Measurements from ENCODE around the gene EBLN1.
A peak's percentile ranks its signal among the peaks of the same experiment; 100 is the strongest.

Gene EBLN1

GRCh38 chr10:22217842-22218241 lies at the start of gene EBLN1:
Gene EBLN1, minus strand, starts transcription at chr10:22218015. Its CDS starts 8,032 bp downstream, at chr10:22209983.
- DNase-seq, result no peak

DNA sequence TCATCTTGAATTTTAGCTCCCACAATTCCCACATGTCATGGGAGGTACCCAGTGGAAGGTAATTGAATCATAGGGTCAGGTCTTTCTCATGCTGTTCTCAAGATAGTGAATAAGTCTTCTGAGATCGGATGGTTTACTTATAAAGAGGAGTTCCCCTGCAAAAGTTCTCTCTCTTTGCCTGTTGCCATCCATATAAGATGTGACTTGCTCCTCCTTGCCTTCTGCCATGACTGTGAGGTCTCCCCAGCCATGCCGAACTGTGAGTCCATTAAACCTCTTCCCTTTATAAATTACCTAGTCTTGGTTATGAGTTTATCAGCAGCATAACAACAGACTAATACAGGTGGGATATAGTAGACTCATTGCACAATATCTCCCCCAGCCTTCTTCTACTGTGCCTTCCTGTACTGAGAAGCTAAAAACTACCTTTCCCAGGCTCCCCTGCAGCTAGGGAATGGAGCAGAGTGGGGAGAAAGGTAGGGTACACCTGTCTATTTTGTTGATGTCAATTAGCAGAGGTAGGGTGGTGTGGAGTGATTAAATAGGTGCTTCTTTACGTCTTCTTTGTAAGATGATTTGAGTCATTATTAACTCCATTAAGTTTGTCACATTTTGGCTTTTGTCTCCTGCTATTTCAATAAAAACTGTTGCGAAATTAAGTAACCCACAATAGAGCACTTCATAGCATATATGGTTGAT lies 48.2 kb upstream of the EBLN1 start:
- DNase-seq, result no peak

- no peak for DNase-seq
Observed at GRCh38 chr10:22263106-22263505, 45.3 kb upstream of the EBLN1 start.

- peak; percentile 2 for DNase-seq
Observed at GRCh38 chr10:22259280-22259679, 41.5 kb upstream of the EBLN1 start.

- no peak for DNase-seq
Observed at GRCh38 chr10:22258471-22258870, 40.7 kb upstream of the EBLN1 start.

- no peak for DNase-seq
Observed at GRCh38 chr10:22253580-22253882, 35.7 kb upstream of the EBLN1 start.

- DNase-seq, result no peak
Observed at GRCh38 chr10:22252801-22253579, 35.2 kb upstream of the EBLN1 start.

GRCh38 chr10:22252224-22252800 lies 34.5 kb upstream of the EBLN1 start:
- peak; percentile 33 for DNase-seq

DNA sequence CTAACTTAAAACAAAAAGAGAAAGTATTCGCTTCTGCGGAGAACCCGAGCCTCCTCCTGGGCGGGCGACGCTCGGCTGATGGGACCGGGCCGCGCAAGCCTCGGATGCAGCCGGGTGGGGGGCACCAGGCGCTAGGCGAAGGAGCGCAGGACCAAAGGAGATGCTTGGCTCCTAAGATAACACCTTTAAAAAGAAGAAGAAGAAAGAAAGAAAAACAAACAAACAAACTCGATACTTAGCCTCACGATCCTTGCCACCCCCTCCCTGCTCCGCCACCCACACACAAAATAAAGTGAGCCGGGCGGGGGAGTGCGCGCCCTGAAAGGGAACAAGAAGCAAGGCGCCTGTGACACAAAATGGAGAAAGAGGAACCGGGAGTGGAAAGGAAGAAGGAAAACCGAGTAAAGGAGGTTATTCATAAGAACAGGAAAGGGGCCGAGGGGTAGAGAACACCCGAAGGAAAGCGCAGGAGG lies 34.0 kb upstream of the EBLN1 start:
- peak; percentile 36 for DNase-seq

DNA sequence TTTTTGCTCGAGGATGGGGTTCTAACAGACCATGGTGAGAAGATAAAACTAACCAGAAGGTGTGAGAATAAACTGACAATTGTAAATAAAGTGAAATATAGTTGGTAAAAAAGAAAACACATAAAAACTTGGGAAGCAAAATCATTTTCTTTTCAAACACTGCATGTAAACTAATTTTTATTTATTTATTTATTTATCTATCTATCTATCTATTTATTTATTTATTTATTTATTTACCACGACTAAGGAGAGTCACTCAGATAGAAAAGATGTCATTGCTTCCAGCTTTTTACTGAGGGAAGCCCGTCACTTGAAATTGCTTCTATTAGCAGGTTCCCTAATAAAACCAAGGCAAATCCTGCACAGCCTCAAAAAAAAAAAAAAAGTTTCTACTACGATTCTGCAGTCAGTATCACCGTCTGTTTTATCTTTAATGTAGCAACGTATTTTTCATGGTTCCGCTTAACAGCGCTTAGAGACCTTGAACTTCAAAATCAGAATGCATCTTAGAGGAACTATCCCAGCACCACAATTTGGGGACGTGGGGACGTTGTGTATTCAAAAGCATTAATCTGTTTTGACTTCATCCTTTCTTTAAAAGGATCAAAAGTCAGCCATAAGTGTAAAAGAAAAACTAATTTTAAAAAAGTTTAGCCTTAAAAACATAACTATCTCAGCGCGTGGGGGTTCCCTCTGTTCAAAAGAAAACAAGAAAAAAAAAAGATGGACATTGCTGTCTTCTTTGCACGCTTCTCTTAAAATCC lies 33.3 kb upstream of the EBLN1 start:
- DNase-seq, result no peak

- DNase-seq, result no peak
Observed at GRCh38 chr10:22247636-22248035, 29.8 kb upstream of the EBLN1 start.

- DNase-seq, result peak; percentile 71
Observed at GRCh38 chr10:22246680-22247391, 29.0 kb upstream of the EBLN1 start.

DNA sequence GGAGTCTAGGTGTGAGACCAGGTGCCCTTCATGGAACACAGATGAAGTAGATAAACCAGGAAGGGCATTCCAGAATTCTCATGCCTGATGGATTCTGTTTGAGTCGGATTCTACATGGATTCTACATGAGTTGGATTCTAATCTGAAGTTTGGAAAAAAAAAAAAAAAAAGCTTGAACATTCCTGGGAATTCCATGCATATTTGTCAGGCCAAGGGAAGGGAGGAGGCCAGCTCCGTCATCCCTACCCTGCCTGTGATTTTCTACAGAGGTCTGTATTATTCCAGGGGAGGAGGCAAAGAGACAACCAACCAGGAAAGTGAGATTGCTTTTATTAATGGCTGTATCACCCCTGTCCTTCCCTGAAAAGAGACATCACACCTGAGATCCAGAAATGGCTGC lies 27.8 kb upstream of the EBLN1 start:
- peak; percentile 71 for DNase-seq

DNA sequence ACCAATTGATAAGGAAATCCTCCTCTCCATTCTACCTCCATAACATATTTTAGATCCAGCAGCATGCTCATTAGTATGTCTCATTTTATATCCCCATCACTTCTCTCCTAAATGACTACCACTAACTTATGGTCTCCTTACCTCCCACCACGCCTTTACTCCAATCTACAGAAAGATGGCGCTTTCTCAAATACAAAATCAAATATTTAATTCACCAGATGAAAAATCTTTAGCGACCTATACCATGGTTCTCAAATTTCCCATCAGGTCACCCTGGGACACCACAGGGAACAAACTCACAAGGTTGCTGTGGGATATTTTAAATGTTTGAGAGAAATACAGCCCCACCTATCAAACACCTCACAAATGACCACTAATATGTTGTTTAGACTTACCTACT lies 27.0 kb upstream of the EBLN1 start:
- DNase-seq, result no peak

- no peak for DNase-seq
Observed at GRCh38 chr10:22244001-22244400, 26.2 kb upstream of the EBLN1 start.

GRCh38 chr10:22243321-22243720 lies 25.5 kb upstream of the EBLN1 start:
- no peak for DNase-seq

DNA sequence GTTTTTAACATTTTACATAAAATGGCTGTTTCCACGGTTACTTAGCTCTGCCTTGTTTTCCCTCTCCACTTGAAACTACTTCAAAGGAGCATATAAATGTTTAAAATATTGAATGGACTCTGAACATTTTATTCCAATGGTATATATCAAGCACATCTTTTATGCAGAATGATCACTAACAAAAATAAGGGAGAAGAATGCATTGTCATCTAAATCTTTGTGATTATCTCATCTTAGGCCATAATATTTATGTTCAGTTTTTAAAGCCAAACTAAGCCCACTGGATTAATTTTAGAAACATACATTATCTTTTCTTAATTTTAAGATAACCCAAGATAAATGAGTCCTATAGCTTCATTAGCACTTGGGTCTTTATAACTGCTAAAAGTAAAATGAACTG lies 13.4 kb upstream of the EBLN1 start:
- DNase-seq, result no peak

DNA sequence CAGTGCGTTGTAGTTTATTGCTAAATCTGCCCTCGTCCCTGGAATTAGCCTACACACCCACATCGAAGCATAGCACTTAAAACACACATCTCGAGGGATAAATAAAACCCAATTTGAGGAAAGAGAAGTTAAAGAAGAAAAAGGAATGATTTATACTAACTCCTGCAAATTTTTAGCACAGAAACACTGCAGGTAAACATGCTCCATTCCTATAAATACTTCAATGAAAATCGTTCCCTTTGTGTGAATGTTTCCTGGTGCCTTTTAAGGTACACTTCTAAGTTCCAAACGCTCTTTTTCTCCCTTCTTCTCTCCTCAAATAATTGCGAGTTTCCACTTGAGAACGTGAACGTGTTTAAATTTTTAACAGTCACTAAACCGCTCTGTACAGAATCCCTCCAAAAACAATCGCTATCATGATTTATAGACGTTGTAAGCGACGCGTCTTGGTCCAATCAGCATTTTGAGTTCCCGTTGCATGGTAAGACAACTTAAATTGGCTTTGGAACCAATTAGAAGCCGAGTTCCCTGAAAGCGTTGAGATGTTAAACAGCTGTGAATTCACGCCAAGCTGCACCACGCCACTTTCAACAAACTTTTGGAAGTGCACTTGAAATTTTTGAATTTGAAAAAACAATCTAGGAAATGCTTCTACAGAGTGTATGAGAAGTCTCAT lies 12.5 kb upstream of the EBLN1 start:
- peak; percentile 47 for DNase-seq

GRCh38 chr10:22229802-22230157 lies 12.0 kb upstream of the EBLN1 start:
- no peak for DNase-seq

DNA sequence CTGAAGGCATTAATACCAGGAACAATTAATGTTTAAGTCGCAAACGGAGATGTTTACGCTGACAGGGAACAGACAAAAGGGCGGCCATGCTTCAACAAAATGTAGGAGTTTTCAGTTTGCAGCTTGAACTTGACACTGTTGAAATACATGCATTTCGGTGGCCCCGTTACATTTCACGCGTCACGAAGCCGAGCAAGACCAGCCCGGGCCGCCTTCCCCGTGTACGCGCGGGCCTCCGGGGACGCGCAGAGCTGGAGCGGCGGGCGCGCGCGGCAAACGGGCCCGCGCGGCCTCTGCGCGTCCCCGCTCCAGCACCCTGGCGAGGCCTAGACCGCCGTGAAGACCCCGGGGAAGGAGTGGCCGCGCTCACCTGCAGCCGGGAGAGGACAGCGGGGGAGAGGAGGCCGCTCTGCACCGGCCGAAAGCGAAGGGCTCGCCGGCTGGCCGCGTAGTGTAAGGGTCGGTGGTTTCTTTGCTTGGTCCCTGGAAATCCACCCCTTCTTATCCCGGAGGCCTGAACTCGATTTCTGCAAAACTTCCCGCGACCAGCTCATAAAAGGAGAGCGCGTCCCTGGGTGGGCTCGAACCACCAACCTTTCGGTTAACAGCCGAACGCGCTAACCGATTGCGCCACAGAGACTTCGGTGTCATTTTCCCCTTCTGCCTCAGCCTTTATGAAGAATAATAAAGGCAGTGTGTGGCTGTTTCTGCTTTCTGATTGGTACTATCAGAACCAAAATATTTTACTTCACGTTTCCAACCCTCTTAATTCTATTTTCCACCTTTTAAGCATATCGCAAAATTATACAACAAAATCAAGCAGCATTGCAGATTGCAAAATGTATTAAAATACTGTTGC lies 11.4 kb upstream of the EBLN1 start:
- DNase-seq, result peak; percentile 94

Data from fibroblast of upper back skin (primary cell).